ENCODE data around the gene SPNS2. TPM values are rescaled to one million over a fixed set of nuclear protein-coding genes. Genes with fewer than 3 reads are reported as not detected.

SPNS2 gene
- total RNA-seq, 1 experiment from 2014 or later: 1.6 TPM

DNA sequence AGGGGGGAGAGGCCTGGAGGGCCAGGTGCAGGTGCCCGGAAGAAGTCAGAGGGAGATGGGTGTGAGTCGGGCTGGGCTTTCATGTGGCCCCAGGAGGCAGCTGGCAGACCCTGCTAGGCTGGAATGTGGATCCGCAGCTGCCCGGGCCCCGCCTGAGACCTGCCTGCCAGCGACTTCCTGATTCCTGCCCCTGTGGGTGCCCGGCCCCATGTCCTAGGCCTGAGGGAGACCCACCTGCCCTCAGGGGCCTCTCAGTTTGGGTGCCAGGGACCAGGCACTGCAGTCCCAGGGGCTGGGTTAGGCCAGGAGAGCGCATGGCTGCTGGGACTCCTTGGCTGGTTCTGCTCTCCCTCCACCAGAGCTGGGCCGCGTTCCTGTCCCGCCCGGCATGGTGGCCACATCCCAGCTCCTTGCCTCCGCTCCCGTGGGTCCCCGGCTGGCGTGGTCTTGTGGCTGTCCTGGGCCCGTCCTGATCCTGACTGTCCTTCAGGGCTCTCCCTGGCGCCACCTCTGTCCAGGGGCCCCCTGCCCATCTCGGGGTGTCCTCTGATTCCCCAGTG, 22.1 kb upstream of the SPNS2 start:
- CTCF ChIA-PET: no interaction called here
- RAD21 ChIA-PET (ENCODE audit: low non-redundant PET in 1 of 2, low total read pairs in 2 of 2, uncharacterized antibody in 2 of 2, unreplicated experiment in 2 of 2): interaction anchor here in 1 of 2 experiments (0.7 kb wide), 1 partner anchor 64 kb away, joined by 3 read pairs; no protein-coding TSS in a partner anchor
- H3K27me3 ChIP-seq (ENCODE audit: insufficient read depth, low read length): no peaks in the 10 kb centered on the region

More for the DNA sequence above, 22.1 kb upstream of the SPNS2 start:
- POLR2A ChIA-PET: no interaction called here
- no peaks in the 10 kb centered on the region for H3K9me2 ChIP-seq (ENCODE audit: insufficient read depth)
- H4K20me1 ChIP-seq (ENCODE audit: insufficient read depth): no peaks in the 10 kb centered on the region
- ATAC-seq (peak; percentile 61), DNase-seq (ENCODE audit: low read depth, low spot score) (no peak)
- intact Hi-C loops (cut with micrococcal nuclease): no loop called here
- no peak for TF ChIP-seq TCF7L2 (IDR thresholded peaks at IDR 0.05; ENCODE audit: borderline replicate concordance, extremely low read depth, insufficient read depth, insufficient read length)
- no peak for TF ChIP-seq ZNF274 (IDR thresholded peaks at IDR 0.05; ENCODE audit: low read depth, low read length)
- no peak for TF ChIP-seq POLR2AphosphoS5 (IDR thresholded peaks at IDR 0.05; ENCODE audit: low read depth, low read length)
- TF ChIP-seq, protein P1, sequence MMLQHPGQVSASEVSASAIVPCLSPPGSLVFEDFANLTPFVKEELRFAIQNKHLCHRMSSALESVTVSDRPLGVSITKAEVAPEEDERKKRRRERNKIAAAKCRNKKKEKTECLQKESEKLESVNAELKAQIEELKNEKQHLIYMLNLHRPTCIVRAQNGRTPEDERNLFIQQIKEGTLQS (IDR thresholded peaks at IDR 0.05): no peak
- no peak for TF ChIP-seq ELF1 (IDR thresholded peaks at IDR 0.05; ENCODE audit: borderline replicate concordance, low read depth)
- no peak for TF ChIP-seq JUND (IDR thresholded peaks at IDR 0.05)
- no peak for TF ChIP-seq EGR1 (IDR thresholded peaks at IDR 0.05; ENCODE audit: low read depth)
- TF ChIP-seq, protein P2, sequence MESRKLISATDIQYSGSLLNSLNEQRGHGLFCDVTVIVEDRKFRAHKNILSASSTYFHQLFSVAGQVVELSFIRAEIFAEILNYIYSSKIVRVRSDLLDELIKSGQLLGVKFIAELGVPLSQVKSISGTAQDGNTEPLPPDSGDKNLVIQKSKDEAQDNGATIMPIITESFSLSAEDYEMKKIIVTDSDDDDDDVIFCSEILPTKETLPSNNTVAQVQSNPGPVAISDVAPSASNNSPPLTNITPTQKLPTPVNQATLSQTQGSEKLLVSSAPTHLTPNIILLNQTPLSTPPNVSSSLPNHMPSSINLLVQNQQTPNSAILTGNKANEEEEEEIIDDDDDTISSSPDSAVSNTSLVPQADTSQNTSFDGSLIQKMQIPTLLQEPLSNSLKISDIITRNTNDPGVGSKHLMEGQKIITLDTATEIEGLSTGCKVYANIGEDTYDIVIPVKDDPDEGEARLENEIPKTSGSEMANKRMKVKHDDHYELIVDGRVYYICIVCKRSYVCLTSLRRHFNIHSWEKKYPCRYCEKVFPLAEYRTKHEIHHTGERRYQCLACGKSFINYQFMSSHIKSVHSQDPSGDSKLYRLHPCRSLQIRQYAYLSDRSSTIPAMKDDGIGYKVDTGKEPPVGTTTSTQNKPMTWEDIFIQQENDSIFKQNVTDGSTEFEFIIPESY (IDR thresholded peaks at IDR 0.05; ENCODE audit: extremely low read depth, insufficient replicate concordance, low read length): no peak
- H3K79me2 ChIP-seq (ENCODE audit: insufficient read depth, low read length): no peaks in the 10 kb centered on the region
- peak overlapping the region; percentile 50; the same call in 1 of the 2 replicates for H3K27ac ChIP-seq (ENCODE audit: low read depth, low read length)
- no peaks in the 10 kb centered on the region for H3K9me3 ChIP-seq (ENCODE audit: control insufficient read depth in 1 of 2, insufficient read depth in 1 of 2, low read depth in 1 of 2, low read length in 2 of 2)
- BruUV-seq (replicated peaks): no TSS peak
- H3K4me3 ChIP-seq (replicated peaks in 1 of 2; ENCODE audit: low read depth in 1 of 2, low read length in 2 of 2): no peak overlapping the region
- H3K4me2 ChIP-seq (ENCODE audit: low read length): peak overlapping the region; percentile 56
- peak overlapping the region; percentile 16 for H2AFZ ChIP-seq (ENCODE audit: low read depth, low read length, poor library complexity, severe bottlenecking)
- H3K36me3 ChIP-seq (ENCODE audit: control insufficient read depth in 1 of 2, insufficient read depth in 2 of 2, low read length in 2 of 2): no peaks in the 10 kb centered on the region
- peak overlapping the region; percentile 25 for H3K9ac ChIP-seq (ENCODE audit: low read length)
- H3K4me1 ChIP-seq (ENCODE audit: control insufficient read depth in 1 of 2, insufficient read depth in 2 of 2, low read length in 2 of 2): peaks cover 20 to 36% of the 10 kb centered on the region in 2 experiments

Measured in HCT116 (cell line).